ENCODE results near the gene ADCY2. TPM values are rescaled to one million over a fixed set of nuclear protein-coding genes. Genes with fewer than 3 reads are reported as not detected.

The ADCY2 gene
- total RNA-seq, 2 experiments from 2014 or later = not detected

- Histone ChIP-seq H3K4me1 (ENCODE audit: insufficient read depth, low read length, poor library complexity, severe bottlenecking) (no peaks in the 10 kb centered on the region), H4K20me1 (ENCODE audit: insufficient read depth, low read length) (no peaks in the 10 kb centered on the region), H3K9me2 (ENCODE audit: insufficient read depth, low read length) (no peaks in the 10 kb centered on the region), H3K4me3 (ENCODE audit: low read depth, low read length, poor library complexity, severe bottlenecking) (no peak within 1 kb of the TSS), H3K9me3 (ENCODE audit: low read length) (no peaks in the 10 kb centered on the region), H3K4me2 (ENCODE audit: low read length) (no peak within 1 kb of the TSS), H3K27ac (ENCODE audit: low read depth, low read length, poor library complexity, severe bottlenecking) (no peak within 1 kb of the TSS), H2AFZ (ENCODE audit: low read length) (no peak within 1 kb of the TSS), H3K36me3 (ENCODE audit: insufficient read depth, low read length) (no peaks in the 10 kb centered on the region), H3K79me2 (ENCODE audit: insufficient read depth, low read depth, low read length) (no peaks in the 10 kb centered on the region)
- BruUV-seq (replicated peaks) = no TSS peak
- ChIA-PET CTCF (ENCODE audit: unreplicated experiment) (no interaction called here), POLR2A (interaction anchor here (0.7 kb wide), 1 partner anchor 13 kb away, joined by 5 read pairs; no protein-coding TSS in a partner anchor)
- no peak for TF ChIP-seq CTCF (conservative IDR thresholded peaks at IDR 0.05; ENCODE audit: low read length)
- TF ChIP-seq EZH2phosphoT487 (IDR thresholded peaks at IDR 0.05; ENCODE audit: borderline replicate concordance, low read depth, low read length) = no peak
- no peak for DNase-seq (ENCODE audit: low spot score)
- intact Hi-C loops (cut with micrococcal nuclease; ENCODE audit: unreplicated experiment) = no loop called here
These were observed 454.7 kb downstream of the ADCY2 start, which contains the start of gene CFAP90 for GRCh38 chr5:7850395-7851239. TSS of gene CFAP90 (minus strand) at chr5:7851133. CDS start at chr5:7851021, 112 bp downstream.

GRCh38 chr5:7851240-7851592 lies 455.3 kb downstream of the ADCY2 start:
- no peaks in the 10 kb centered on the region for H3K4me1 ChIP-seq (ENCODE audit: insufficient read depth, low read length, poor library complexity, severe bottlenecking)
- H3K79me2 ChIP-seq (ENCODE audit: insufficient read depth, low read depth, low read length) = no peaks in the 10 kb centered on the region
- H3K4me3 ChIP-seq (ENCODE audit: low read depth, low read length, poor library complexity, severe bottlenecking) = no peak overlapping the region
- H3K9me3 ChIP-seq (ENCODE audit: low read length) = no peaks in the 10 kb centered on the region
- intact Hi-C loops (cut with micrococcal nuclease; ENCODE audit: unreplicated experiment) = no loop called here
- H4K20me1 ChIP-seq (ENCODE audit: insufficient read depth, low read length) = no peaks in the 10 kb centered on the region
- TF ChIP-seq CTCF (conservative IDR thresholded peaks at IDR 0.05; ENCODE audit: low read length) (no peak), EZH2phosphoT487 (IDR thresholded peaks at IDR 0.05; ENCODE audit: borderline replicate concordance, low read depth, low read length) (no peak)
- no peak overlapping the region for H3K27ac ChIP-seq (ENCODE audit: low read depth, low read length, poor library complexity, severe bottlenecking)
- POLR2A ChIA-PET = no interaction called here
- CTCF ChIA-PET (ENCODE audit: unreplicated experiment) = no interaction called here
- no TSS peak for BruUV-seq (replicated peaks)
- H3K4me2 ChIP-seq (ENCODE audit: low read length) = no peak overlapping the region
- no peak overlapping the region for H2AFZ ChIP-seq (ENCODE audit: low read length)
- DNase-seq (ENCODE audit: low spot score) = no peak
- H3K9me2 ChIP-seq (ENCODE audit: insufficient read depth, low read length) = no peaks in the 10 kb centered on the region
- H3K36me3 ChIP-seq (ENCODE audit: insufficient read depth, low read length) = no peaks in the 10 kb centered on the region

GRCh38 chr5:7851617-7852289 lies 455.8 kb downstream of the ADCY2 start:
- no peak for TF ChIP-seq EZH2phosphoT487 (IDR thresholded peaks at IDR 0.05; ENCODE audit: borderline replicate concordance, low read depth, low read length)
- TF ChIP-seq CTCF (conservative IDR thresholded peaks at IDR 0.05; ENCODE audit: low read length) = no peak
- no peak overlapping the region for H3K4me3 ChIP-seq (ENCODE audit: low read depth, low read length, poor library complexity, severe bottlenecking)
- no peaks in the 10 kb centered on the region for H3K79me2 ChIP-seq (ENCODE audit: insufficient read depth, low read depth, low read length)
- CTCF ChIA-PET (ENCODE audit: unreplicated experiment) = no interaction called here
- peaks cover under 1% of the 10 kb centered on the region; the same call in 1 of the 2 replicates for H3K36me3 ChIP-seq (ENCODE audit: insufficient read depth, low read length)
- intact Hi-C loops (cut with micrococcal nuclease; ENCODE audit: unreplicated experiment) = no loop called here
- no peaks in the 10 kb centered on the region for H4K20me1 ChIP-seq (ENCODE audit: insufficient read depth, low read length)
- no peak overlapping the region for H3K4me2 ChIP-seq (ENCODE audit: low read length)
- no peaks in the 10 kb centered on the region for H3K9me3 ChIP-seq (ENCODE audit: low read length)
- no peaks in the 10 kb centered on the region for H3K4me1 ChIP-seq (ENCODE audit: insufficient read depth, low read length, poor library complexity, severe bottlenecking)
- no peak overlapping the region for H2AFZ ChIP-seq (ENCODE audit: low read length)
- POLR2A ChIA-PET = no interaction called here
- DNase-seq (ENCODE audit: low spot score) = no peak
- no peaks in the 10 kb centered on the region for H3K9me2 ChIP-seq (ENCODE audit: insufficient read depth, low read length)
- H3K27ac ChIP-seq (ENCODE audit: low read depth, low read length, poor library complexity, severe bottlenecking) = no peak overlapping the region
- no TSS peak for BruUV-seq (replicated peaks)

Data from OCI-LY7 (cell line).